A673 (cell line): ENCODE results near the gene SETDB2. TPM values are rescaled to one million over a fixed set of nuclear protein-coding genes. Genes with fewer than 3 reads are reported as not detected.
"Not testable (repeated sequence)": the region's sequence is repeated elsewhere in the genome, so short reads cannot be mapped to it uniquely, and the experiment has no call there.

Experiments
- BruUV-seq: library from RNA; stranded (reverse); fragments of 400-500 nt; replicated peaks from 2 replicates; lab custom pipeline; 2021; lab: Mats Ljungman, UMichigan
- CTCF ChIA-PET: fragments of 300-600 bp; sonication (Branson Sonifier 250); formaldehyde crosslinking; loops from one replicate; lab custom pipeline; 2022; ENCODE audit warnings: antibody characterized with exemption; lab: Charles Lee
- POLR2A ChIA-PET: fragments of 300-600 bp; sonication (Branson Sonifier 250); formaldehyde crosslinking; loops from one replicate; lab custom pipeline; 2022; ENCODE audit warnings: antibody characterized with exemption; ENCODE audit not compliant: low non-redundant PET; lab: Charles Lee
- DNase-seq: peaks from one replicate; pipeline ENCODE4 v3.0.0-alpha.2; 2015; ENCODE audit warnings: low spot score
- H3K27ac ChIP-seq: fragments of 200-600 bp; sonication (generic); 2 replicates; pipeline ENCODE4 v1.5.1; 2016; ENCODE audit warnings: mixed run types, low read depth, mild to moderate bottlenecking, mixed read lengths, antibody characterized with exemption, low read length; ENCODE audit not compliant: poor library complexity, severe bottlenecking
- H3K27me3 ChIP-seq: fragments of 200-600 bp; sonication (generic); replicated peaks from 2 replicates; pipeline ENCODE4 v1.6.1; 2017; ENCODE audit warnings: mixed run types, low read depth, mild to moderate bottlenecking, mixed read lengths, antibody characterized with exemption, low read length; ENCODE audit not compliant: insufficient read depth, poor library complexity
- H3K36me3 ChIP-seq: fragments of 200-600 bp; sonication (generic); 2 replicates; pipeline ENCODE4 v1.6.1; 2016; ENCODE audit warnings: mixed run types, mild to moderate bottlenecking, mixed read lengths, antibody characterized with exemption, low read length; ENCODE audit not compliant: insufficient read depth, poor library complexity, severe bottlenecking
- H3K4me1 ChIP-seq: fragments of 200-600 bp; sonication (generic); 2 replicates; pipeline ENCODE4 v1.6.1; 2017; ENCODE audit warnings: mixed run types, mild to moderate bottlenecking, mixed read lengths, antibody characterized with exemption, low read length; ENCODE audit not compliant: insufficient read depth, poor library complexity, severe bottlenecking
- H3K4me3 ChIP-seq: fragments of 200-600 bp; sonication (generic); 2 replicates; pipeline ENCODE4 v1.5.1; 2016; ENCODE audit warnings: low read depth, mixed run types, mild to moderate bottlenecking, mixed read lengths, low read length; ENCODE audit not compliant: poor library complexity, severe bottlenecking
- H3K9me3 ChIP-seq: fragments of 200-600 bp; sonication (generic); 2 replicates; pipeline ENCODE4 v1.6.1; 2016; ENCODE audit warnings: mixed run types, low read depth, mild to moderate bottlenecking, mixed read lengths, antibody characterized with exemption, low read length; ENCODE audit not compliant: poor library complexity, severe bottlenecking
- EZH2 ChIP-seq: fragments of 200-600 bp; sonication (generic); IDR thresholded peaks from 2 replicates; pipeline ENCODE4 v1.6.1; 2017; ENCODE audit warnings: borderline replicate concordance, low read depth, mild to moderate bottlenecking, mixed read lengths, antibody characterized with exemption, low read length; ENCODE audit not compliant: poor library complexity, severe bottlenecking
- intact Hi-C: fragments of 100-400 bp; cut with micrococcal nuclease; formaldehyde crosslinking; loops from one replicate; pipeline ENCODE4 v1.10.0; 2022; ENCODE audit not compliant: unreplicated experiment
- total RNA-seq: library from RNA; stranded (reverse); gene quantifications from 2 replicates; pipeline ENCODE4 v1.2.3, GENCODE V29; 2021
- TF ChIP-seq, protein P1 (sequence below): fragments of 300-800, 200-600 bp; sonication (generic); conservative IDR thresholded peaks from 2 replicates; pipeline ENCODE4 v1.5.1; 2017; ENCODE audit warnings: low read depth, mild to moderate bottlenecking, antibody characterized with exemption, low read length, moderate library complexity, mixed read lengths

The SETDB2 gene
- total RNA-seq, 1 experiment from 2014 or later, result 3.8 TPM

DNA sequence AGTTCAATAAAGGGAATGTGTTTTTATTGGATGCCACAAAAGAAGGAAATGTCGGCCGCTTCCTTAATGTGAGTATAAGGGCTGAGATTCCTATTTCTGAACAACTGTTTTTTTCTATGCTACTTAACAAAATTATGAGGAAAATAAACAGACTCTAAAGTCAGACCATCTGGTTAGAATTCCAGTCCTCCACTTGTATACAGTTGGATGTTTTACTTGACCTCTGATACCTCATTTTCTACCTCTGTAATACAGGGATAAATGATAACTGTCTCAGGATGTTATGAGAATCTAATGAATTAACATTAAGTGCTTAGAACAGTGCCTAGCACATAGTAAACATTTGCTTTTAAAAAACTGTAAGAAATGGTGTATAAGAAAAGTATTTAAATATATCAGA is 44.5 kb downstream of the SETDB2 start:
- intact Hi-C loops, result no loop called here
- no peak for DNase-seq
- POLR2A ChIA-PET, result no interaction called here

DNA sequence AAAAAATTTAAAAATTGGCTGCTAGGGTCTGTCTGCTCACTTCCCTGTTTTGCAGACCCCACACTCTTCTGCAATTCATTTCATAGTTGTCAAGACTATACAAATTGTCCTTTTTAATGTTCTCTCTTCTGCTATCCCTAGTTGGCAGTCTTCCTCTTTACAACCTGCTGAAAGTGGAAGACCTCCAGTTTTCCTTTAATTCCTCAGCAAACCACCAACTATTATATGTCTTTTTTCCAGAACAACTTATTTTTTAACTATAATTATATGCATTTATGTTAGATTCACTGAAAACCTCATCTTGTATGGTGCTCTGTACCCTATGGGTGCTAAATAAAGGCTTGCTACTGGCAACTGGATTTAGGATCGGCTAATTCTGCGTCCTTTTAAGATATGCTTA is 50.6 kb downstream of the SETDB2 start:
- POLR2A ChIA-PET, result no interaction called here

More for the DNA sequence above, 44.5 kb downstream of the SETDB2 start:
- Histone ChIP-seq H3K27me3 (no peaks in the 10 kb centered on the region), H3K36me3 (no peaks in the 10 kb centered on the region), H3K4me3 (no peak overlapping the region), H3K27ac (no peak overlapping the region), H3K9me3 (no peaks in the 10 kb centered on the region), H3K4me1 (no peaks in the 10 kb centered on the region)
- BruUV-seq, result no TSS peak
- CTCF ChIA-PET, result no interaction called here
- TF ChIP-seq EZH2, result no peak
- TF ChIP-seq, protein P1, sequence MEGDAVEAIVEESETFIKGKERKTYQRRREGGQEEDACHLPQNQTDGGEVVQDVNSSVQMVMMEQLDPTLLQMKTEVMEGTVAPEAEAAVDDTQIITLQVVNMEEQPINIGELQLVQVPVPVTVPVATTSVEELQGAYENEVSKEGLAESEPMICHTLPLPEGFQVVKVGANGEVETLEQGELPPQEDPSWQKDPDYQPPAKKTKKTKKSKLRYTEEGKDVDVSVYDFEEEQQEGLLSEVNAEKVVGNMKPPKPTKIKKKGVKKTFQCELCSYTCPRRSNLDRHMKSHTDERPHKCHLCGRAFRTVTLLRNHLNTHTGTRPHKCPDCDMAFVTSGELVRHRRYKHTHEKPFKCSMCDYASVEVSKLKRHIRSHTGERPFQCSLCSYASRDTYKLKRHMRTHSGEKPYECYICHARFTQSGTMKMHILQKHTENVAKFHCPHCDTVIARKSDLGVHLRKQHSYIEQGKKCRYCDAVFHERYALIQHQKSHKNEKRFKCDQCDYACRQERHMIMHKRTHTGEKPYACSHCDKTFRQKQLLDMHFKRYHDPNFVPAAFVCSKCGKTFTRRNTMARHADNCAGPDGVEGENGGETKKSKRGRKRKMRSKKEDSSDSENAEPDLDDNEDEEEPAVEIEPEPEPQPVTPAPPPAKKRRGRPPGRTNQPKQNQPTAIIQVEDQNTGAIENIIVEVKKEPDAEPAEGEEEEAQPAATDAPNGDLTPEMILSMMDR, result no peak

DNA sequence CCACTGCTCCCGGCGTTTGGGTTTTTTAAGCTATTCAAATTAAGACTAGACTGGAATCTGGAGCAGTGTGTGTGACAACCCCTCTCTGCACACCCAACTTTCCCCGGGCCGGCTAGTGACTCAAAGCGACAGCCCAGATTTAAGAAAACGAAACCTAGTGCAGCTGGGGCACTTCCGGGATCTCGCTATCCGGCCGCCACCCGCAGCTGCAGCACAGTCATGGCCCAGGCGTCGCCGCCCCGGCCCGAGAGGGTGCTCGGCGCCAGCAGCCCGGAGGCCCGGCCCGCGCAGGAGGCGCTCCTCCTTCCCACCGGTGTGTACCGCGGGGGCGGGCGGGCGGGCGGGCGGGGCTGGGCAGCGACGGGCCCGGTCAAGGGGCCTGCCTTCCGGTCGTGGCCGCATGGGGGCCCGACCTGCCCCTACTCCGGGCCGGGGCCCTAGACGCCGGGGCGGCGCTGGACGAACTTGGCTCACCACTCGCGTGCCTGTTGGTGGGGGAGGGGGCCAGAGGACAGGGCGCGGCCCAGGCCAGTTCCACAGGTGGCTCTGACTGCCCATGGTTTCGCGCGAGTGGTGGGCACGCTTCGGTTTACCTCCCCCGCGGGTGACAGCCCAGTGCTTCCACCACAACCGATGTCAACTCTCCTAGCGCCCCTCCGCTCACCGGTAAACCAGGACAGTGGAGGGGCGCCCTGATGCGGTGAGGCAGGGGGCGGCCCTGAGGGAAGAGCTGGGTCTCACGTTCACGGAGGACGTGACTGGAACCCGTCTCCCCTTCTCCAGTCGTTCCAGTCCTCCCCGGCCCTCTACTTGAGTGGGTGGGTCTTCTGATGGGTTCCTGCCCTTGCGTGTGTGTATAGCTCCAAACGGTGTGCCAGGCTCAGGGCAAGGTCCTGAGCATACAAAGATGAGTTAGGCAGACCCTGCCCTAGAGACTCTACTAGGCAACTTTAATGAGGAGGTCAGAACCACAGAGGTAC is 52.0 kb downstream of the SETDB2 start, which contains the start of gene PHF11:
Gene PHF11, plus strand, starts transcription at position 171 of the 980 bp plus-strand sequence. Its CDS starts 49 bp downstream, at position 220.
- ChIA-PET CTCF (no interaction called here), POLR2A (interaction anchor here (0.7 kb wide), 1 partner anchor 666 kb away, joined by 12 read pairs; no protein-coding TSS in a partner anchor)
- Histone ChIP-seq H3K27ac (peak within 1 kb of the TSS; percentile 72), H3K4me3 (peak within 1 kb of the TSS; percentile 51), H3K4me1 (no peaks in the 10 kb centered on the region), H3K27me3 (no peaks in the 10 kb centered on the region), H3K36me3 (no peaks in the 10 kb centered on the region), H3K9me3 (no peaks in the 10 kb centered on the region)
- intact Hi-C loops, result loop anchor here (1.0 kb wide), 1 partner anchor 9 kb away; no protein-coding TSS in a partner anchor
- DNase-seq, result peak; percentile 81
- BruUV-seq, result no TSS peak
- no peak for TF ChIP-seq EZH2
- TF ChIP-seq, protein P1, result no peak

More for the DNA sequence above, 50.6 kb downstream of the SETDB2 start:
- CTCF ChIA-PET, result no interaction called here
- intact Hi-C loops, result loop anchor here (1.0 kb wide), 1 partner anchor 11 kb away; no protein-coding TSS in a partner anchor
- Histone ChIP-seq H3K27ac (no peak overlapping the region), H3K27me3 (no peaks in the 10 kb centered on the region), H3K4me3 (peak overlapping the region; percentile 51), H3K36me3 (no peaks in the 10 kb centered on the region), H3K4me1 (no peaks in the 10 kb centered on the region), H3K9me3 (no peaks in the 10 kb centered on the region)
- DNase-seq, result no peak
- no TSS peak for BruUV-seq
- no peak for TF ChIP-seq EZH2
- TF ChIP-seq, protein P1, result no peak; the same call in 1 of the 2 replicates

DNA sequence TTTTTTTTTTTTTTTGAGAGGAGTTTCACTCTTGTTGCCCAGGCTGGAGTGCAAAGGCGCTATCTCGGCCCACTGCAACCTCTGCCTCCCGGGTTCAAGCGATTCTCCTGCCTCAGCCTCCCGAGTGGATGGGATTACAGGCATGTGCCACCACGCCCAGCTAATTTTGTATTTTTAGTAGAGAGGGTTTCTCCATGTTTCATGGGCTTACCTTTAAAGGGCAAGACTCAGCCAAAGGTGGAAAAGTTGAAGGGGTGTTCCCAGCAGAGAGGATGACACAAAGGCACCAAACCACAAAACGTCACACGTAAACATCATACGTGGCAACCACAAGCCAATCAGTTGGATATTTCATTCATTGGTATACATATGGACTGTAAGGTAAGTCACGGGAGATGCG is 52.8 kb downstream of the SETDB2 start:
- BruUV-seq, POLR2A ChIA-PET, H3K27me3 ChIP-seq, H3K27ac ChIP-seq, DNase-seq, H3K9me3 ChIP-seq, H3K36me3 ChIP-seq, H3K4me3 ChIP-seq, intact Hi-C loops, CTCF ChIA-PET, H3K4me1 ChIP-seq: not testable (repeated sequence)
